ENCODE results near the gene STKLD1.
A peak's percentile ranks its signal among the peaks of the same experiment; 100 is the strongest.

Gene STKLD1

DNA sequence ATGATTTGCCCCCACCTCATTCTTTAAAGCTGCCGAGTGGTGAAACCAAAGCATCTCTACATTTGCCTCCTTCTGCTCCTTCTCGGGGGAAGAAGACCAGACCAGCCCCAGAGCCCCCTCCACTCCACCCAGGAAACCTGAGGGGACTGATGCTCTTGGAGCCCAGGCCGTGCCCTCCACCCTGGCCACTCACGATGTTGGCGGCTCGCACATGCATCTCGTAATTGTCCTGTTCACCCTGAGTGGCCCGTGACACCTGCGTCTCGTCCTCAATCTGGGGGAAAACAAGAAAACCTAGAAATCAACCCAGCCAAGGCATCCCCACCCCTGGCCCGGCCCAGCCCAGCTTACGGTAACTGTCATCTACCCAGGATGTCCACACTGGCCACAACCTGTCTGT is 31.2 kb upstream of the STKLD1 start:
- FAIRE-seq (no peak), DNase-seq (ENCODE audit: low spot score) (no peak)

GRCh38 chr9:133345596-133345995 is 30.6 kb upstream of the STKLD1 start:
- DNase-seq (ENCODE audit: low spot score) (no peak), FAIRE-seq (no peak)

DNA sequence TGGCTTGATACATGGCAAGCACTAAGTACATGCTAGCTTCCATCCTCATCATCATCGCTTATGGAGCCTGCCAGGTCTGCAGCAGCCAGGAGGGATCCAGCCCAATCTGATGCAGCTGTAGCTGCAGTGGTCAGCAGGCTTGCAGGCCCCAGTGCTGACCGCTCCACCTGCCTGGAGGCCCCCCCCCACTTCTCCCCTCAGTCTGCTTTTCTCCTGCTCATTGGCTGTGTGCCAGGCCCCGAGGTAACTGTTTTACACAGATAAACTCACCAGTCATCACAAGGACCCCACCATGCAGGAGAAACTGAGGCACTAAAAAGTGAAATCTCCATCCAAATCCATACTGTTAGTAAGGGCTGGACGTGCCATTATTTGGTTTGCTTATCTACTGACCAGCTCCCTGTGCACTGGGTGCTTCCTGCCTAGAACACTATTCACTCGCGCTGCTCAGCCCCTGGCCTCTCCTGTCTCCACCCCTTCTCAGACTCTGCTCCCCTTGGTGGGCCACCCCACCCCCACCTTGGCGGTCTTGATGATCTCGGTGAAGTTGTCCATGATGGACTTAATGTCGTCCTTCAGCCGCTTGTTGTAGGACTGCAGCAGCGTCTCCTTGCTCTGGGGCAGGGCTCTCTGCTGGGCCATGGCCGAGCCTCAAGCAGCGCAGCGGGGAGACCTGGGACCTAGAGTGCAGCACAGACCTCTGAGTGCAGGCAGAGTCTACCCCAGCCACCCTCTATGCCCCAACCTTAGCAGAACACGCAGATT is 30.0 kb upstream of the STKLD1 start:
- DNase-seq (ENCODE audit: low spot score) (no peak), FAIRE-seq (no peak)

- no peak for FAIRE-seq
Measured at GRCh38 chr9:133347515-133347984, 28.6 kb upstream of the STKLD1 start.

GRCh38 chr9:133347985-133348717 is 28.0 kb upstream of the STKLD1 start, which contains the start of the genes MED22 and RPL7A:
Gene MED22, minus strand, starts transcription at chr9:133348131. Its CDS starts 1,469 bp downstream, at chr9:133346662.
Gene RPL7A, plus strand, starts transcription at chr9:133348218. Its CDS starts 26 bp downstream, at chr9:133348244.
- peak; percentile 93 for DNase-seq (ENCODE audit: low spot score)
- peak; percentile 68 for FAIRE-seq

More at GRCh38 chr9:133347515-133347984, 28.6 kb upstream of the STKLD1 start:
- DNase-seq (ENCODE audit: low spot score): no peak

GRCh38 chr9:133348718-133349573 is 27.2 kb upstream of the STKLD1 start:
- DNase-seq (ENCODE audit: low spot score) (no peak), FAIRE-seq (no peak)

DNA sequence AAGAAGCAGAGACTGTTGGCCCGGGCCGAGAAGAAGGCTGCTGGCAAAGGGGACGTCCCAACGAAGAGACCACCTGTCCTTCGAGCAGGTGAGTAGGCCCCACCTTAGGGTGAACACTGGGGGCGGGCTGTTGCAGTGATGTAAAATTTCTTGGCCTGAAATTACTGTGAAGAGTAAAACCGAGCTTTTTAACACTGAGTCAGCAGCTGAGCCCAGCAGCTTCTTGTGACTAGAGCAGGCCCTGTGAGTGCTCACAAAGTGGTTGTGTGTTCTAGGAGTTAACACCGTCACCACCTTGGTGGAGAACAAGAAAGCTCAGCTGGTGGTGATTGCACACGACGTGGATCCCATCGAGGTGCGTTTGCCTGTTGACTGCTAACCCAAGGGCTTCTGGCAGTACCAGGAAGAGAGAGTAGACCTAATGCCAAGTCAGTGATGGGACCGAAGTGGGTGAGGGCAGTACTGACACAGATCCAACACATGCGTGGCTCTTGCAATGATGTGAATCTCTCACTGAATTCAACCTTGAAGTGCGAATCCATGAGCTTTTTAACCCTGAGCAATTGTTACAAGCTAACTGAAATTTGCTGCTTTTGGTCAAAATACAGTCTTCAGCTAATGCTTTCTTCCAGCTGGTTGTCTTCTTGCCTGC is 26.1 kb upstream of the STKLD1 start:
- FAIRE-seq (no peak), DNase-seq (ENCODE audit: low spot score) (no peak)

DNA sequence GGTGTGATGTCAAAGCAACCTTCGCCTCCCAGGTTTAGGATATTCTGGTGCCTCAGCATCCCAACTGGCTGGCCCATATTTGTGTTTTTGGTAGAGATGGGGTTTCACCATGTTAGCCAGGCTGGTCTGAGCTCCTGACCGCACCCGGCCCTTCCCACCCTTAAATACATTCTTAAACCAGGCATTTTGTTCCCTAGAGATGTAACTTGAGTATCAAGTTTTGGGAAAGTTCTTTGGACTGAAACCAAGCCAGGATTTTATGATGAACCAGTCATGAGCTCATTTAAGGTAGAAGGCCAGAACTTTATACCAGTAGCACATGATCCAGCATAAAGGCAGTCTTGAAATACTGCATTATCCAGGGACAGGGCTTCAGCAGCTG is 24.6 kb upstream of the STKLD1 start:
- no peak for FAIRE-seq
- DNase-seq (ENCODE audit: low spot score): no peak

- DNase-seq (ENCODE audit: low spot score): peak; percentile 64
- FAIRE-seq: no peak
Measured at GRCh38 chr9:133351908-133352634, 24.1 kb upstream of the STKLD1 start.

DNA sequence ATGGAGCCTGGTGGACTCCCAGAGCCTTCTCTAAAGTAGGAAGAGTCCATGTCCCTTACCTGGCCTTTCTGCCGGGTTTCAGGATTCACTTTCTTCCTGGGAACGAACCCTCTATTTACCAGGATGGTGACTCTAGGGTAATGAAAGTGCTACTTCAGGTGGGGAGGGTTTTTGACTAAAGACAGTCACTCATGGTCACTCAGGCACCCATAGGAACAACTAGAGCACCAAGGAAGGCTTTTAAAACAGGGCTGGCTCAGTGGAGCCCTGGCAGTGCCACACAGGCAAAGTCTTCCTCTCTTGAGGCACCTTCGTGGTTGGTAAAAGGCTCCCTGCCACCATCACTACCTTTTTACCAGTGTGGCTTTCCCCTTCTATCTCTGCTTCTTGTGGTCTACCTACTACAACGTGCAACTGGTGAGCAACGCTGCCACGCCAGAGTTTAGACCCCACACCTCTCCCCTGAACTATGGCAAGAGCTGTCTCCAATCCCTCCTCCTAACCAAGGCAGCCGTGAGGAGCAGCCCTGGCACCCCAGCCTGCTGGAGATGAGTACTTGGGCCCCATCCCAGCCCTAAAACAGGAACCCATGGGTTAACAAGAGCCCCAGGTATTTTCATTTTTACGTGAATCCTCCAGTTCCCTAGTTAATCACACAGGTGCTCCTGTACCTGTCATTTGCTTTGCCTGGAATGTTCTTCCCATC is 23.4 kb upstream of the STKLD1 start:
- FAIRE-seq: no peak

GRCh38 chr9:133353548-133353947 is 22.6 kb upstream of the STKLD1 start:
- FAIRE-seq: no peak

More for the DNA sequence above, 23.4 kb upstream of the STKLD1 start:
- no peak for DNase-seq (ENCODE audit: low spot score)

DNA sequence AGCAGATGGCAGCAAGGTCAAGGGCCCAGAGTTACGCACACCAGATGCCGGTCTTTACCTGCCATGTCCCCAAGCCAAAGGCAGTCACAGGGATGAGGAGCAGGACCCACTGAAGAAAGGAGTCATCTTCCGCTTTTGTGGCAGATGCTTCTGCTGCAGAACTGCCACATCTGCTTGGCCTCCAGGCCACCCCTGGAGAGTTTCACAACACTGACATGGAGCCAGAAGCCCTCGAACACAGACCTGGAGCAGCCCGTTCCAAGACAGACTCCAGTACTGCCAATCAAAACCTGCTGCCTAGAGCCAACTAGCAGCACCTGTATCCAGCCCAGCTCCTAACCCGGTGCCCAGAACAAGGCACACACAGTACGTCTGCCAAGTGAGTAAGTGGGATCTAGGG is 21.4 kb upstream of the STKLD1 start:
- DNase-seq (ENCODE audit: low spot score) (no peak), FAIRE-seq (no peak)

More at GRCh38 chr9:133353548-133353947, 22.6 kb upstream of the STKLD1 start:
- no peak for DNase-seq (ENCODE audit: low spot score)

GRCh38 chr9:133355881-133356357 is 20.2 kb upstream of the STKLD1 start:
- no peak for FAIRE-seq
- no peak for DNase-seq (ENCODE audit: low spot score)

DNA sequence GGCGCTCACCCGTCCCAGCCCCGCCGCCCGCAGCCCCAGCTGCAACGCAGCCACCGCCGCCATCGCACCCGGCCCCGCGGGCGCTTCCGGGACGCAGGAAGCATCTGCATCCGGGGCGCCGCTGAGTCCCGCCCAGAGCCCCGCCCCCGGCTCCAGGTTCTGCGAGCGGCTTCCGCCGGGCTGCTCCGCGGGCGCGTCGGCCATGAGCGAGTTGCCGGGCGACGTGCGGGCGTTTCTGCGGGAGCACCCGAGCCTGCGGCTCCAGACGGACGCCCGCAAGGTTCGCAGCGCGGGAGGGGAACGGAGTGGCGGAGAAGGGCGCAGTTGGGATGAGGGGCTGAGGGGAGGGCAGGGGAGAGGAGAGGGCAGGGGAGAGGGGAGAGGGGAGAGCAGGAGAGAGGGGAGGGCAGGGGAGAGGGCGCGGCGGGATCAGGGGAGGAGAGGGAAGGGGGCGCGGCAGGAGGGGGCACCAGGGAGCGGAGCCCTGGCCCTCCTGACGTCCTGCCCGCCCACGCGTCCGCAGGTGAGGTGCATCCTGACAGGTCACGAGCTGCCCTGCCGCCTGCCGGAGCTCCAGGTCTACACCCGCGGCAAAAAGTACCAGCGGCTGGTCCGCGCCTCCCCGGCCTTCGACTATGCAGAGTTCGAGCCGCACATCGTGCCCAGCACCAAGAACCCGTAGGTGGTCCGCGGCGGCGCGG is 19.6 kb upstream of the STKLD1 start, which contains the start of the genes SURF1 and SURF2:
Gene SURF1, minus strand, starts transcription at position 97 of the 701 bp plus-strand sequence. Its CDS starts 34 bp downstream, at position 63.
Gene SURF2, plus strand, starts transcription at position 160 of the 701 bp plus-strand sequence. Its CDS starts 43 bp downstream, at position 203.
- FAIRE-seq: no peak
- peak; percentile 53 for DNase-seq (ENCODE audit: low spot score)

DNA sequence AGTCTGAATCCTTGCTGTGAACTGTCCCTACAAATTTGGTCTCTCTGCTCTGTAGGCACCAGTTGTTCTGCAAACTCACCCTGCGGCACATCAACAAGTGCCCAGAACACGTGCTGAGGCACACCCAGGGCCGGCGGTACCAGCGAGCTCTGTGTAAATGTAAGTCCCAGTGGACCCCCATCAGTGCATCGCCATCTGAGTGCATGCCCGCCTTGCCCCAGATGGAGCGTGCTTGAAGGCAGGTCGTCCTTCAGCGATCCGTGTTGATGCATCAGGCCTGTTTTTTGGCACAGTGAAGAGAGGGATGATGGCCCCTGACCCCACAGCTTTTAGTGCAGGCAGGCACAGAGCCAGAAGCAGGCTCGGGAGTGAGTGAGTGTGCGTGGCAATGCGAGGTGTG is 18.5 kb upstream of the STKLD1 start:
- FAIRE-seq: no peak
- DNase-seq (ENCODE audit: low spot score): no peak

DNA sequence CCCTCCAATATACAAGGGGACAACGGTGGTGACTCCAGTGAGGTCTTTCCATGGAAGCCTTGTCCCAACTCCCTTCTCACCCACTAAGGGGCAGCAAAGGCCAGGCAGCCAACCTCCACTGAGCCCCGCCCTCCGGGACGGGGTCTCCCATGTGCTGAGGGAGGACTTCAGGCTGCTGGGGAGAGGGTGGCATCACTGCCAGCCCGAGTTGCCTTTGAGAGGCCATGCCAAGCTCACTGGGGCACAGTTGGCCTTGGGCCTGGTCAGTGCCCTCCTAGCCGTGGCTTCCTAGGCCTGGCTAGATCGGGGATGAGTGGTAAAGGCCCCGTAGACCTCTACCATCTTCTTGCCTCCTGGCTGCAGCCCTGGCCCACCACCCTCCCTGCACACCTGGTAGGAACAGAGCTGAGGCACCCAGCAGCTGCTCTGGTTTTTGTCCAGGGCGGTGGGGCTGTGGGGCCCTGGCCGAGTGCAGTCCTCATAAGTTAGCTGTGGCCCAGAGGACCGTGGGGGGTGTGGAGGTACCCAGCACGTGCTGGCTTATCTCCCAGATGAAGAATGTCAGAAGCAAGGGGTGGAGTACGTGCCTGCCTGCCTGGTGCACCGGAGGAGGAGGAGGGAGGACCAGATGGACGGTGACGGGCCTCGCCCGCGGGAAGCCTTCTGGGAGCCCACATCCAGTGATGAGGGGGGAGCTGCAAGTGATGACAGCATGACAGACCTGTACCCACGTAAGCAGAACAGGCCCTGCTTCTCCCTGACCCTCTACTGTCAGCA is 16.6 kb upstream of the STKLD1 start:
- FAIRE-seq (no peak), DNase-seq (ENCODE audit: low spot score) (no peak)

Data from RCC 7860 (cell line).